Iris pigment epithelial cell (primary cell): ENCODE data around the gene CLTCL1.
"Not testable (repeated sequence)": the region's sequence is repeated elsewhere in the genome, so short reads cannot be mapped to it uniquely, and the experiment has no call there.

Source experiments
- DNase-seq: peaks from one replicate; pipeline ENCODE4 v3.0.0-alpha.2; 2011; ENCODE audit warnings: low read depth

Gene CLTCL1

GRCh38 chr22:19290400-19291217 lies 910 bp downstream of the CLTCL1 start:
- no peak for DNase-seq

DNA sequence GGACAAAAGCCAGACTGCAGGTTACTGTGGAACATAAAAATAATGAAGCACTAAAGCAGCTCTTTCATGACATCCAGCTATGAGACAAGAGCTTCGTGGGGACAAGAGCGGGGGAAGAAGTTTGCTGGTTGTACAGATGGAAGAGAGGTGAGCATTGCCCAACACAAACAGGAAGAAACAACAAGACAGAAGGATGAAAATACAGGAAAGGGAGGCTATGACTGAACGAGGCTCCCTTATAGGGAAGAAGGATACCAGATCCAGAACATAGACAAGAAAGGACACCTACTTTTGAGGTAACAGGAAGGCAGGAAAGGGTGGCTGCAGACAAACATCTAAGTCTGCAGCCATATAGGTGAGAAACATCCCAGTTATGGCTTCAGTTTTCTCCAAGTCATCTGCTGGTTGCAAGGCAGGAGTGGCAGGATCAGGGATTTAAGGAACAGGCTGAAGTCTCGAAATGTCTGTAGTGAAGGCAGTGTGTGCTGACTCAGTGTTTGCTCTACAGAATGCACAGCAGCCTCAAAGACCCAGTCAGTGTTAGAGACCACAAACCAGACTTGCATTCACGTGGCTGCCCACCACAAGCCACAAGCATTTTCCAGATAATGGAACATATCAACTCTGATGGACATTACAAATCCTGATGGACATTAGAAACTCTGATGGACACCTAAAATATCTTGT lies 1.9 kb downstream of the CLTCL1 start:
- DNase-seq = peak; percentile 95

- peak; percentile 95 for DNase-seq
Observed at GRCh38 chr22:19287889-19288288, 3.6 kb downstream of the CLTCL1 start.

DNA sequence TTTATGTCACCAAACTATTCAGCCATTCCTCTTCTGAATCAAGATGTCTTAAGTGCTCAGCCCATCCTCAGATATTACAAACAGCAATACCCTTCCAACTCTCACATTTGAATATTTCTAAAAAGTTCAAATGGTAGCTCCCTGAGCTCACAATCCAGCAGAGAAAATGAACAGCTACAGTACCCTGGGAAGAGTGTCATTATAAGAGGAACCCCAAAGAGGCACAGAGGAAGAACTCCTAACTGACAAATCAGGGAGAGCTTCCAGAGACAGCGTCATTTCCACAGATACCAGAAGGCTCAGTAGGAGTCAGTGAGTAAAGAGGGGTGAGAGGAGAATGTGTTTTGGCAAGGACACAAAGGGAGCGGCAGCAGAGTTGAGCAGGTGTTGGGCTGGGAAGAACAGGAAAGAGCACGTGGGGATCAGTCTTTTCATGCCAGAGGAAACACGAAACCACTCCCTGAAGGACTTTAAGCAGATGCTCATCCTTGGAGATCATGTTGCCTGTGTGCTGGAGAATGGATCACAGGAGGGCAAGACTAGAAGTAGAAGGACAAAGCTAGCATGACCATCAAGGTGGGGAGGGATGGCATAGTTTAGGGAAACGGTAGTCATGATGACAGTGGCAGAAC lies 4.3 kb downstream of the CLTCL1 start:
- DNase-seq = peak; percentile 71

- no peak for DNase-seq
Observed at GRCh38 chr22:19285831-19286230, 5.7 kb downstream of the CLTCL1 start.

DNA sequence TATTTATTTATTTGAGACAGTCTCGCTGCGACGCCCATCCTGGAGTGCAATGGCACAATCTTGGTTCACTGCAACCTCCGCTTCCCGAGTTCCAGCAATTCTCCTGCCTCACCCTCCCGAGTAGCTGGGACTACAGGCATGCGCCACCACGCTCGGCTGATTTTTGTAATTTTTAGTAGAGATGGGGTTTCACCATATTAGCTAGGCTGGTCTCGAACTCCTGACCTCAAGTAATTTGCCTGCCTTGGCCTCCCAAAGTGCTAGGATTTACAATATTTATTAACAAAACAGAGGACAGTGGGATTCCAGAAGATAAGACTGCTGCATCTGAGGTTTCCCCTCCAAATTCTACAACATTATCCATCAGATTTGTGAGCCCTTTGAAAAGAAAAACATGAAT lies 12.4 kb downstream of the CLTCL1 start:
- DNase-seq = not testable (repeated sequence)

DNA sequence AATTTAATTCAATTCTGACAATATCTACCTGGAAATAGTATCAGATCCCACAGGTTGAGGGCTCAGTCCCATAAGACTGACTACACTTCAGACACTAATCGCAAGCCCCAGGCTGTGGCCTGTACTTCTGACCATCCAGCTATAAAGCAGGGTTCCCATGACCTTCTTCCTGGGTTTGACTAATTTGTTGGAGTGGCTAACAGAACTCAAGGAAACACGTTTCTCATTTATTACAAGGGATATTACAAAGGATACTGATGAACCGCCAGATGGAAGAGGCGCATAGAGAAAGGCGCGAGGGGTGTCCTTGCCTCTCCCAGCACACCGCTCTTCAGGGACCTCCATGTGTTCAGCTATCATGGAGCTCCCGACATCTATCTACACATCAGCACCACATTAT lies 13.7 kb downstream of the CLTCL1 start:
- DNase-seq = no peak

GRCh38 chr22:19275919-19276600 lies 15.5 kb downstream of the CLTCL1 start:
- no peak for DNase-seq

DNA sequence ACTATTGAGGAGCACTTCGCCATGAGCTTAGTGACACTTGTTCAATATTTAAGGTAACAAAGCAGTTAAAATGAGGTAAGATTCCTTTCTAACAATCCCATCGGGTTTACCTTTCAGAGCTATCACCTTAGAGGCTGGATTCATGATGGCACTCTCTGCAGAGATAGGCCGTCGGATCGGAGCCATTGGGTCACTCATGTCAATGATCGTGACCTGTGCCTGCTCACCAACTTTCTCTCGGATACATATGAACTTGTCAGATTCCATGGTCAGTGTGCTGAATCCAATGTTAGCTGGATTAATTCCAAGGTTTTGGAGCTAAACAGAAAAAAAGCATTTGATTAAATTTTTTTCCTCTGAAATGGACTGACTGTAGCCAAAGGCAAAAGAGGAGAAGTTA lies 16.0 kb downstream of the CLTCL1 start:
- no peak for DNase-seq

DNA sequence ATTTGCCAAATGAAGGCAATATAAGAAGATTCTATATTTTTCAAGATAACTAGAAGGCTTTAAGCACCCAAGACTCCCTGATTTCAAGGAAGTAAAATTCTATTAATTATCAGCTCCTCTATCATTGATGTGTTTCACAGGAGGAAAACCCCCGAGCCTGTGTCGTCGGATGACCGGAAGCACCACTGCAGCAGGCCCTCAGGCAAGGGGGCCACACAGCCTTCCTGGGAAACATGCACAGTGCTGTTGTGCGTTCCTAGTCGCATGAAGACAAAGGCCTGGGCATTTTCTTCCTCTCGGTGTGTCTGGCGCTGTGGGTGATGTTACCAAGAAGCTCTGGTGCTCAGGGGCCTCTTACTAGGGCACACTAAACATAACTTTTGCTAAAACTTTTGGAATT lies 16.4 kb downstream of the CLTCL1 start:
- no peak for DNase-seq

GRCh38 chr22:19271856-19272535 lies 19.5 kb downstream of the CLTCL1 start:
- peak; percentile 69 for DNase-seq

DNA sequence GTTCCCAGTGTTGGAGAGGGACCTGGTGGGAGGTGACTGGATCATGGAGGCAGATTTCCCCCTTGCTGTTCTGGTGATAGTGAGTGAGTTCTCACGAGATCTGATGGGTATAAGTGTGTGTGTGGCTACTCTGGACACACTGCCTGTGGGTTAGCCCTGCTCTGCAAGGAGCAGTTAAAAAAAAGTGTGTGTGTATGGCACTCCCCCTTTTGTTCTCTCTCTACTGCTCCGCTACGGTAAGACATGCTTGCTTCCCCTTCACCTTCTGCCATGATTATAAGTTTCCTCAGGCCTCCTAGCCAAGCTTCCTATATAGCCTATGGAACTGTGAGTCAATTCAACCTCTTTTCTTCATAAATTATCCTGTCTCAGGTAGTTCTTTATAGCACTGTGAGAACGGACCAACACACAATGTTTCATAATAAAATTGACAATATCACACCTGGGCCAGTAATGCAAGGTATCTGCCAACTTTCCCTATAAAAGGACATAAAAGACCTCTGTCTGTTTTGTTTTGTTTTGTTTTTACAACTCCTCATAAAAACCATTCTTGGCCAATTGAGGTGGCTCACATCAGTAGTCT lies 20.2 kb downstream of the CLTCL1 start:
- DNase-seq = no peak

DNA sequence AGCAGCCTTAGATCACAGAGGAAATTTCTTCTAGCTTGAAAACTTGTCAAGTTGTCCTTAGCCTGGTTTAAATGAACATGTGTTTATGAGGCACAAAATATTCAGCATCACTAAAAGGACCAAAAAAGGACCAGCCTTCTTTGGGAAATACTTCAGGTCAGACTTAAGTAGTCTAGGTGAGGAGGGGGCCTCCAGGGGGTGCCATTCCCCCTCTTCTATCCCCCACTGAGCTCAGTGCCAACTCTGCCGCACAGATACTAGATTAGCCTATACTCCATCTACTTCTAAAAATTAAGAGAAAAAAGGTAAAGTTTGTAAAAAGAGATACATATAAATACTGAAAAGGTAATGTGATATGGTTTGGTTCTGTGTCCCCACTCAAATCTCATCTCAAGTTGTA lies 20.6 kb downstream of the CLTCL1 start:
- DNase-seq = no peak

DNA sequence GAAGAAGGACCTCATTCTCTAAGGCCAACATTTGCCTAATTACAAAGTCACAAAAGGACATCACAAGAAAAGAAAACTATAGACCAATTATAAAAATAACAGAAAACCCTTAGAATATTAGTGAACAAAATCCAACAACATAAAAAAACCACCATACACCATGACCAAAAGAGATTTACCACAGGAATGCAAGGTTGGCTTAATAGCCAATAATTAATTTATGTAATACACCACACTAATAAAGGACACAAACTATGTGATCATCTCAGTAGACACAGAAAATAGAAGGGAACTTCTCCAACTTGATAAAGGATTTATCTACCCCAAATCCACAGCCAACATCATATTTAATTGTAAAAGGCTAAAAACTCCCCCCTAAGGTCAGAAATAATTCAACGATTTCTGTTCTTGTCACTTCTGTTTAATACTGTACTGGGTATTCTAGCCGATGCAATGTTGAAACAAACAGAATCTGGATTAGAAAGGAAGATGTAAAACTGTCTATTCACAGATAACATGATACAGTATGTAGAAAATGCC lies 24.9 kb downstream of the CLTCL1 start:
- no peak for DNase-seq

GRCh38 chr22:19265779-19266178 lies 25.7 kb downstream of the CLTCL1 start:
- no peak for DNase-seq

DNA sequence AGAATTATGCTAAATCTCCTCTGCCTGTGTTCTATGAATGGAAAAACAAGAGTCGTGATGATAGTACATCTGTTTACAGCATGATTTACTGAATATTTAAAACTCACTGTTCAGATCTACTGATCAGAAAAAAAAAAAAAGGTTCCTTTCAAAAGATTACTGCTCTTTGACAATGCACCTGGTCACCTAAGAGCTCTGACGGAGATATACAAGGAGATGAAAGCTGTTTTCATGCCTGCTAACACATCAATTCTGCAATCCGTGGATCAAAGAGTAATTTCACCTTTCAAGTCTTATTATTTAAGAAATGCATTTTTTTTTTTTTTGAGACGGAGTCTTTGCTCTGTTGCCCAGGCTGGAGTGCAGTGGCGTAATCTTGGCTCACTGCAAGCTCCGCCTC lies 30.7 kb downstream of the CLTCL1 start:
- no peak for DNase-seq

DNA sequence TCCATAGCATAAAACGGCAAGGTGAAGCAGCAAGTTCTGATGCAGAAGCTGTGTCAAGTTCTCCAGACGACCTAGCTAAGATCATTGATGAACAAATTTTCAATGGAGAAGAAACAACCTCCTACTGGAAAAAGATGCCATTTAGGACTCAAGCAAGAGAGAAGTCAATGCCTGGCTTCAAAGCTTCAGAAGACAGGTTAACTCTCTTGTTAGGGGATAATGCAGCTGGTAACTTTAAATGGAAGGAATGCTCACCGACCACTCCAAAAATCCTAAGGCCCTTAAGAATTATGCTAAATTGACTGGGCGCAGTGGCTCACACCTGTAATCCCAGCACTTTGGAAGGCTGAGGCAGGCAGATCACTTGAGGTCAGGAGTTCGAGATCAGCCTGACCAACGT lies 31.3 kb downstream of the CLTCL1 start:
- DNase-seq = no peak

- not testable (repeated sequence) for DNase-seq
Observed at GRCh38 chr22:19258968-19259288, 32.6 kb downstream of the CLTCL1 start.

DNA sequence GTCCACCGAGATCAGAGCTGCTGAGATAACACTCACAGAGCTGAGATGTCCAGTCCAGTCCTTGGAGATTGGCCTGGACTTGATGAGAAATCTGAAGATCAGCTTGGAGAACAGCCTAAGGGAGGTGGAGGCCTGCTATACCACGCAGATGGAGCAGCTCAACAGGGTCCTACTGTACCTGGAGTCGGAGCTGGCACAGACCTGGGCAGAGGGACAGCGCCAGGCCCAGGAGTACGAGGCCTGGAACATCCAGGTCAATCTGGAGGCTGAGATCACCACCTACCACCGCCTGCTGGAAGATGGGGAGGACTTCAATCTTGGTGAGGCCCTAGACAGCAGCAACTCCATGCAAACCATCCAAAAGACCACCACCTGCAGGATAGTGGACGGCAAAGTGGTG lies 33.1 kb downstream of the CLTCL1 start:
- no peak for DNase-seq

DNA sequence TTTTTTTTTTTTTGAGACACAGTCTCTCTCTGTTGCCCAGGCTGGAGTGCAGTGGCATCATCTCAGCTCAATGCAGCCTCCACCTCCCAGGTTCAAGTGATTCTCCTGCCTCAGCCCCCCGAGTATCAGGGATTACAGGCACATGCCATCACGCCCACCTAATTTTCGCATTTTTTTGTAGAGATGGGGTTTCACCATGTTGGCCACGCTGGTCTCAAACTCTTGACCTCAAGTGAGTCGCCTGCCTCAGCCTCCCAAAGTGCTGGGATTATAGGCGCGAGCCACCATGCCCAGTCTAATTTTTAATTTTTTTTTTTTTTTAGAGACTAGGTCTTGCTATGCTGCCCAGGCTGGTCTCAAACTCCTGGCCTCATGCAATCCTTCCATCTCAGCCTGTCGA lies 35.2 kb downstream of the CLTCL1 start:
- not testable (repeated sequence) for DNase-seq

DNA sequence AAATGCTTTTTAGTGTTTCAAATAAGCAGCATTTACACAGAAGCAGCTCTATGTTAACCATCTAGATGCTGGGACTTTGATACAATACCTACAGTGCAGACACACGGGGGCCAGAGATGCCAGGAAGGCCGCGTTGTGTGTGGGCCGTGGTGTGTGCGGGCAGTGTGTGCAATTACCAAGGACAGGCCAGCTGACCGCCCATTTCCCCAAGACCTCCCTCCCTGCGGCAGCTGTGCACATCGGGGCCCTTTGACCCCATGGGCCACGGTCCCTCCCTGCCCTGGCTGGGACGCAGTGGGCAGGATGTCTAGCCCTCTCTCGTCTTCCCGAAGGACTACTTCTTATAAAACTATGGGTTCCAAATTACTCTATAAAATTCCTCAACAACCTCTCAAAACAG lies 38.4 kb downstream of the CLTCL1 start:
- DNase-seq = no peak
